K562 (cell line): ENCODE results near the gene GUCY2F. TPM values are rescaled to one million over a fixed set of nuclear protein-coding genes. Genes with fewer than 3 reads are reported as not detected.

ENCODE experiments used
- ATAC-seq: fragments of 200-7000 bp; cut with Tn5 transposase; 3 replicates; pipeline ENCODE4 v1.9.1; 2020; ENCODE audit warnings: moderate library complexity
- BruUV-seq: library from RNA; stranded (reverse); fragments of 400-500 nt; replicated peaks from 2 replicates; lab custom pipeline; 2021; lab: Mats Ljungman, UMichigan
- CTCF ChIA-PET: fragments of 300-600 bp; formaldehyde crosslinking; extraction: SDS; loops from one replicate; lab custom pipeline; 2021; ENCODE audit warnings: low intra/inter-chr PET ratio; lab: Yijun Ruan, JAX
- POLR2A ChIA-PET: fragments of 300-600, 350-650 bp; sonication (Branson Sonifier 250); formaldehyde crosslinking; extraction: SDS; loops from one replicate; lab custom pipeline; 2021; ENCODE audit warnings: antibody characterized with exemption, inconsistent platforms; lab: Yijun Ruan, JAX
- DNase-seq, 4 experiments: peaks; one replicate each; pipeline versions ENCODE4 v3.0.0 to v3.0.0-alpha.2; 2011 to 2018; ENCODE audit warnings: low spot score in 3 of 4, mixed read lengths in 3 of 4; ENCODE audit errors: extremely low read depth in 1 of 4
- FAIRE-seq: peaks from 2 replicates; lab custom pipeline; 2011; peaks lifted over from hg19 to GRCh38; lab: Jason Lieb, UNC
- H2AFZ ChIP-seq: 2 replicates; pipeline ENCODE4 v1.6.0; 2011; ENCODE audit warnings: low read depth, low read length, control low read depth, inconsistent platforms
- H3K27ac ChIP-seq: fragments of 200-600 bp; 3 replicates; pipeline ENCODE4 v1.8.0; 2011; ENCODE audit warnings: low read depth, mild to moderate bottlenecking, control low read depth, inconsistent platforms, low read length, moderate library complexity, mixed read lengths; ENCODE audit errors: extremely low read depth
- H3K27me3 ChIP-seq, 2 experiments: fragments of 300-600 bp in 1 of 2; 2 replicates in 1 of 2; 3 replicates in 1 of 2; pipeline versions ENCODE4 v1.6.0 to v1.8.0; 2011; ENCODE audit warnings: inconsistent platforms in 2 of 2, low read length in 2 of 2, mild to moderate bottlenecking in 1 of 2, mixed read lengths in 1 of 2, moderate library complexity in 1 of 2; ENCODE audit not compliant: control insufficient read depth in 2 of 2, insufficient read depth in 2 of 2
- H3K36me3 ChIP-seq: fragments of 300-600 bp; 3 replicates; pipeline ENCODE4 v1.8.0; 2011; ENCODE audit warnings: mild to moderate bottlenecking, low read length, inconsistent platforms; ENCODE audit not compliant: control insufficient read depth, insufficient read depth
- H3K4me1 ChIP-seq, 2 experiments: fragments of 200-600 bp in 1 of 2; replicated peaks in 1 of 2; 2 replicates in 1 of 2; 3 replicates in 1 of 2; pipeline versions ENCODE4 v1.5.1 to v1.8.0; 2011; ENCODE audit warnings: inconsistent platforms in 2 of 2, low read length in 2 of 2, mild to moderate bottlenecking in 1 of 2, mixed read lengths in 1 of 2, moderate library complexity in 1 of 2; ENCODE audit not compliant: control insufficient read depth in 2 of 2, insufficient read depth in 2 of 2
- H3K4me2 ChIP-seq: 2 replicates; pipeline ENCODE4 v1.6.1; 2011; ENCODE audit warnings: low read length, control low read depth, inconsistent platforms, mixed read lengths; ENCODE audit not compliant: insufficient read depth
- H3K4me3 ChIP-seq: fragments of 200-600 bp; sonication (generic), shearing (Covaris generic); 2 replicates; pipeline ENCODE4 v1.5.1; 2016; ENCODE audit warnings: control low read depth, inconsistent platforms
- H3K79me2 ChIP-seq: fragments of 200-600 bp; 3 replicates; pipeline ENCODE4 v1.8.0; 2011; ENCODE audit warnings: low read length, inconsistent platforms; ENCODE audit not compliant: control insufficient read depth, insufficient read depth
- H3K9ac ChIP-seq, 2 experiments: 2 replicates each; pipeline versions ENCODE4 v1.6.0 to v1.6.1; 2011; ENCODE audit warnings: low read depth in 2 of 2, low read length in 2 of 2, control low read depth in 1 of 2, inconsistent platforms in 1 of 2, mild to moderate bottlenecking in 1 of 2, mixed read lengths in 1 of 2; ENCODE audit not compliant: insufficient read depth in 1 of 2
- H3K9me1 ChIP-seq: one replicate; pipeline ENCODE4 v1.6.0; 2011; ENCODE audit warnings: inconsistent platforms, mild to moderate bottlenecking, low read length, moderate library complexity; ENCODE audit not compliant: control insufficient read depth, insufficient read depth
- H3K9me3 ChIP-seq: replicated peaks from 2 replicates; pipeline ENCODE4 v1.5.1; 2011; ENCODE audit warnings: low read depth, low read length, inconsistent platforms; ENCODE audit not compliant: control insufficient read depth, insufficient read depth
- H4K20me1 ChIP-seq: replicated peaks from 2 replicates; pipeline ENCODE4 v1.6.1; 2011; ENCODE audit warnings: low read length, inconsistent platforms, mixed read lengths; ENCODE audit not compliant: control insufficient read depth, insufficient read depth
- BACH1 ChIP-seq: fragments of 200-800 bp; sonication (Bioruptor generic); IDR thresholded peaks from 2 replicates; pipeline ENCODE4 v1.6.1; 2016; ENCODE audit warnings: missing genetic modification characterization, missing compliant biosample characterization
- CEBPB ChIP-seq: fragments of 450-650 bp; IDR thresholded peaks from 2 replicates; pipeline ENCODE4 v1.6.1; 2016; ENCODE audit warnings: missing genetic modification characterization, missing compliant biosample characterization
- DLX4 ChIP-seq: fragments of 250-450 bp; sonication (Bioruptor Pico); IDR thresholded peaks from 2 replicates; pipeline ENCODE4 v1.6.1; 2021; ENCODE audit warnings: mild to moderate bottlenecking
- GATAD2B ChIP-seq: fragments of 450-650 bp; IDR thresholded peaks from 2 replicates; pipeline ENCODE4 v1.6.1; 2017; ENCODE audit warnings: mild to moderate bottlenecking, borderline replicate concordance
- GTF2F1 ChIP-seq: IDR thresholded peaks from 2 replicates; pipeline ENCODE4 v1.6.1; 2011; ENCODE audit warnings: low read depth, low read length, improper control_type of control experiment
- IFI16 ChIP-seq: fragments of 250-450 bp; sonication (Bioruptor Pico); IDR thresholded peaks from 2 replicates; pipeline ENCODE4 v2.1.2; 2022; ENCODE audit warnings: mild to moderate bottlenecking, inconsistent platforms
- IRF1 ChIP-seq: sonication (generic); formaldehyde crosslinking; IDR thresholded peaks from 2 replicates; pipeline ENCODE4 v1.8.0; 2022; ENCODE audit warnings: missing genetic modification reagents, mild to moderate bottlenecking, borderline replicate concordance
- RBM39 ChIP-seq: fragments of 200-400 bp; formaldehyde crosslinking; optimal IDR thresholded peaks from 2 replicates; pipeline ENCODE3; 2018; ENCODE audit warnings: low read depth, low read length
- RERE ChIP-seq: sonication (generic); formaldehyde crosslinking; IDR thresholded peaks from 2 replicates; pipeline ENCODE4 v1.8.0; 2023; ENCODE audit warnings: missing genetic modification reagents, mild to moderate bottlenecking, borderline replicate concordance
- RFX7 ChIP-seq: fragments of 250-450 bp; sonication (Bioruptor Pico); IDR thresholded peaks from 2 replicates; pipeline ENCODE4 v1.5.1; 2021; ENCODE audit warnings: mild to moderate bottlenecking
- SETDB1 ChIP-seq: IDR thresholded peaks from one replicate; pipeline ENCODE4 v1.6.1; 2012; ENCODE audit warnings: low read length, control low read depth, inconsistent platforms
- SMARCE1 ChIP-seq: fragments of 450-650 bp; IDR thresholded peaks from 2 replicates; pipeline ENCODE4 v1.7.1; 2016; ENCODE audit warnings: mild to moderate bottlenecking
- YBX1 ChIP-seq: fragments of 450-650 bp; IDR thresholded peaks from 2 replicates; pipeline ENCODE4 v1.7.1; 2016; ENCODE audit warnings: mild to moderate bottlenecking
- ZFP30 ChIP-seq: fragments of 250-450 bp; sonication (Bioruptor Pico); IDR thresholded peaks from 2 replicates; pipeline ENCODE4 v1.8.0; 2022; ENCODE audit warnings: moderate library complexity, mild to moderate bottlenecking, inconsistent platforms, borderline replicate concordance
- ZNF431 ChIP-seq: sonication (generic); formaldehyde crosslinking; IDR thresholded peaks from 2 replicates; pipeline ENCODE4 v1.8.0; 2022; ENCODE audit warnings: mild to moderate bottlenecking, missing genetic modification reagents
- ZZZ3 ChIP-seq: fragments of 450-650 bp; IDR thresholded peaks from 2 replicates; pipeline ENCODE4 v1.6.1; 2016; ENCODE audit warnings: antibody characterized with exemption, mild to moderate bottlenecking, moderate library complexity
- WGBS: fragments of 100-300 bp; shearing (Covaris generic); methylation state at CpG from one replicate; pipeline ENCODE4 v1.1.6; 2016; ENCODE audit warnings: low coverage, mixed read lengths; ENCODE audit not compliant: insufficient coverage; ENCODE audit errors: missing lambda C conversion rate; 5-methylcytosine and 5-hydroxymethylcytosine counted together
- in situ Hi-C: fragments of 300-500 bp; cut with MboI; formaldehyde crosslinking; loops from 4 replicates; pipeline ENCODE4 v1.15.0; 2018; ENCODE audit warnings: inconsistent platforms, mixed read lengths
- intact Hi-C: fragments of 100-400 bp; cut with micrococcal nuclease; formaldehyde crosslinking; loops from 2 replicates; pipeline ENCODE4 v1.14.2; 2022
- polyA plus RNA-seq, 8 experiments: library from polyadenylated mRNA; depleted of rRNA in 4 of 8; stranded (reverse) in 5 of 8; unstranded in 3 of 8; fragments of >200 nt; fragmentation: Nextera tagmentation in 2 of 8; fragmentation: Illumina TruSeq in 1 of 8; extraction: Ambion mirVana in 2 of 8; extraction: Trizol in 1 of 8; gene quantifications; 2 replicates each; pipeline versions ENCODE4 v1.2.1 to v1.2.3, GENCODE V29; 2011 to 2014; ENCODE audit warnings: inconsistent platforms in 1 of 8, missing spikeins in 1 of 8
- total RNA-seq, 7 experiments: library from RNA; depleted of rRNA in 6 of 7; stranded (reverse); fragments of >200 nt in 6 of 7; fragmentation: Illumina TruSeq in 2 of 7; extraction: Trizol in 2 of 7; gene quantifications; 2 replicates each; pipeline versions ENCODE4 v1.2.1 to v1.2.3, GENCODE V29; 2011 to 2021; ENCODE audit warnings: low replicate concordance in 1 of 7

GUCY2F gene
- total and polyA plus RNA-seq, 9 of the 15 experiments (the other 6 are each of a cell fraction or from before 2014, with no cell fraction given), result 0.01 to 0.06 (median 0.05) TPM; not detected in 6

GRCh38 chrX:109347632-109348031, 134.3 kb downstream of the GUCY2F start:
- FAIRE-seq, result no peak
- no peaks in the 10 kb centered on the region for H3K79me2 ChIP-seq
- ATAC-seq, result no peak
- no peaks in the 10 kb centered on the region for H3K27me3 ChIP-seq
- no peaks in the 10 kb centered on the region for H3K9me3 ChIP-seq
- no peaks in the 10 kb centered on the region for H3K9me1 ChIP-seq
- H3K9ac ChIP-seq, result no peak overlapping the region
- no TSS peak for BruUV-seq
- intact Hi-C loops, result no loop called here
- ChIA-PET CTCF (no interaction called here), POLR2A (interaction anchor here (0.6 to 0.7 kb wide), 2 partner anchors 10 to 33 kb away, joined by 3 to 4 read pairs; no protein-coding TSS in a partner anchor)
- H3K27ac ChIP-seq, result no peak overlapping the region
- no peaks in the 10 kb centered on the region for H3K36me3 ChIP-seq
- H2AFZ ChIP-seq, result no peak overlapping the region
- in situ Hi-C loops, result no loop called here
- no peak for DNase-seq
- H3K4me1 ChIP-seq, result no peaks in the 10 kb centered on the region; a peak in 1 of 5 replicates
- no peak overlapping the region for H3K4me3 ChIP-seq
- H4K20me1 ChIP-seq, result no peaks in the 10 kb centered on the region
- no peak overlapping the region for H3K4me2 ChIP-seq
- 0% methylated on average over 3 of the region's 3 CpGs for WGBS
- TF ChIP-seq YBX1, result no peak
- no peak for TF ChIP-seq IFI16 (CRISPR knock-in tag)
- no peak for TF ChIP-seq CEBPB (tag)
- no peak for TF ChIP-seq RBM39
- TF ChIP-seq ZFP30, result no peak
- TF ChIP-seq SETDB1, result no peak
- no peak for TF ChIP-seq ZZZ3
- no peak for TF ChIP-seq GTF2F1
- no peak for TF ChIP-seq DLX4 (CRISPR knock-in tag)
- no peak for TF ChIP-seq ZNF431
- no peak for TF ChIP-seq IRF1
- no peak for TF ChIP-seq GATAD2B
- TF ChIP-seq SMARCE1, result no peak
- no peak for TF ChIP-seq RERE (CRISPR knock-in tag)
- no peak for TF ChIP-seq BACH1 (tag)
- TF ChIP-seq RFX7 (CRISPR knock-in tag), result no peak
